Measurements from ENCODE around the gene BRD2. TPM values are rescaled to one million over a fixed set of nuclear protein-coding genes. Genes with fewer than 3 reads are reported as not detected.

The BRD2 gene
- total and polyA plus RNA-seq, 7 experiments from 2014 or later: 33.4 to 391 (median 342) TPM

DNA sequence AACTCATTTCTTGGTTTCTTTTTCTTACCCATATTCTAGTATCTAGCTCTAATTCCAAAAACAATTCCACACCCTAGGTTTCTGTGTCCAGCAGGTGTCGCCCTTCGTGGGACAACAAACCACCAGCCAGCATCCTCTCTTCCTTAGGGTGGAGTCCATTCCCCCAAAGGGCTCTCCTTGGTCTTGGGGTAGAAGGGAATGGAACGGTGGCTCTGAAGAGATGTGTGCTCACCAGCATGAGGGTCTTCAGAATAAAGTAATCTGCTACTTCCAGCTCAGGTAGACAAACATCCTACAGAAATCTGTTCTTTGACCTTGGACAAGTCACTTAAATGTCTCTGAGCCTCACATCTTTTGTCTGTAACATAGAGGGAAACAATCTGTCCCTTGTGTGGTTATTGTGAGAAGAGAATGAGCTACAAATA lies 34.7 kb upstream of the BRD2 start:
- no peak overlapping the region for H3K4me3 ChIP-seq (ENCODE audit: low read length)
- H3K9me3 ChIP-seq (ENCODE audit: control insufficient read depth in 2 of 3, low read length in 3 of 3): no peaks in the 10 kb centered on the region
- H3K36me3 Mint-ChIP-seq: peaks cover 4 to 15% (median 13%) of the 10 kb centered on the region in 5 donors
- intact Hi-C loops (cut with micrococcal nuclease): loop anchor here (1.0 kb wide), 5 partner anchors 14 to 51 kb away; partner anchors contain the start of gene HLA-DMA (in 2 of the 2)
- no peak overlapping the region for H3K27ac ChIP-seq (ENCODE audit: low read depth, low read length)
- no peaks in the 10 kb centered on the region for H3K9me3 Mint-ChIP-seq
- no peaks in the 10 kb centered on the region for H3K4me1 ChIP-seq (ENCODE audit: control insufficient read depth in 2 of 2, insufficient read depth in 2 of 2, low read length in 2 of 2)
- peaks cover 0 to 35% (median 0%) of the 10 kb centered on the region in 5 donors for H3K27me3 Mint-ChIP-seq
- H3K4me3 Mint-ChIP-seq: no peak overlapping the region
- H3K27me3 ChIP-seq (ENCODE audit: control insufficient read depth in 2 of 2, insufficient read depth in 2 of 2, low read length in 2 of 2): no peaks in the 10 kb centered on the region
- ChIA-PET POLR2A (interaction anchor here (0.5 to 14.8 kb wide), 9 partner anchors 10 to 125 kb away, joined by 3 to 614 read pairs (median 5); partner anchors contain the start of genes BRD2 and HLA-DMA), CTCF (interaction anchor here (0.6 to 15.9 kb wide), 35 partner anchors 8 to 338 kb away, joined by 3 to 411 read pairs (median 4); partner anchors contain the start of genes BRD2, HLA-DMA, PSMB8 and PSMB9)
- DNase-seq (peak; percentile 47 to 77 (median 67)), ATAC-seq (peak; percentile 79)
- H3K36me3 ChIP-seq (ENCODE audit: control insufficient read depth in 2 of 3, insufficient read depth in 3 of 3, low read length in 3 of 3): peaks cover 0 to 11% (median 0%) of the 10 kb centered on the region in 3 experiments
- peak overlapping the region in 2 of 9 donors; percentile 32 to 45 for H3K27ac Mint-ChIP-seq
- peaks cover 0 to 24% (median 6%) of the 10 kb centered on the region in 7 donors for H3K4me1 Mint-ChIP-seq

DNA sequence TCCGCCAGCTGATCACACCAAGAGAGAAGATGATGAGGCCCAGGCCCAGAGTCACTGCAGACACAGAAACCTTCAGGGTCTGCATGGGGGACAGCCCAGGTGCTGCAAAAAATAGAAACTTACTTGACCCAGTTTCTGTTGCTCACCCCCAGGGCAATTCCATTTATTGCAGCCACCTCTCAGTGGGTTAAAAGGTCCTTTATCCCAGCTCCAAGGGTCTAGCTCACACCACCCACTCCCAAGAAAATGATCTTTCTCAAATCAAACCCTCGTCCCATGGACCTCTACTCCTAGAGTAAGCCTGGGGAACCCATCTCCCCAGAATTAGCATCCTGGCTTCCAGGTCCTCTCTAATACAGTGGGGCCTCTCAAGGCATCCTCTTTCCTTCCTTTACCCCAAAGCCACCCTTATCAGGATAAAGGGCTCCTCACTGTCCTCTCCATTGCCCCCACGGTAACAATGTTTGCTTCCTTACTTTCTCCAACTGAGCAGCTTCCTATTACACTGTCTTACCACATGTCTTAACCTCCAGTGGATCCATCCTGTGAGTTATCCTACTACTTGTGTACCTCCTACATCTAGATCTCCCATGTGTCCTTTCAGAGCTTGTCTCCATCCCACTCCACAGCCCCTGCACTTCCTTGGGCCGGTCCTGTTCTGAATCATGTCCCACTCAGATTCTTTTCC lies 32.7 kb upstream of the BRD2 start:
- no peak overlapping the region for H3K4me3 ChIP-seq (ENCODE audit: low read length)

DNA sequence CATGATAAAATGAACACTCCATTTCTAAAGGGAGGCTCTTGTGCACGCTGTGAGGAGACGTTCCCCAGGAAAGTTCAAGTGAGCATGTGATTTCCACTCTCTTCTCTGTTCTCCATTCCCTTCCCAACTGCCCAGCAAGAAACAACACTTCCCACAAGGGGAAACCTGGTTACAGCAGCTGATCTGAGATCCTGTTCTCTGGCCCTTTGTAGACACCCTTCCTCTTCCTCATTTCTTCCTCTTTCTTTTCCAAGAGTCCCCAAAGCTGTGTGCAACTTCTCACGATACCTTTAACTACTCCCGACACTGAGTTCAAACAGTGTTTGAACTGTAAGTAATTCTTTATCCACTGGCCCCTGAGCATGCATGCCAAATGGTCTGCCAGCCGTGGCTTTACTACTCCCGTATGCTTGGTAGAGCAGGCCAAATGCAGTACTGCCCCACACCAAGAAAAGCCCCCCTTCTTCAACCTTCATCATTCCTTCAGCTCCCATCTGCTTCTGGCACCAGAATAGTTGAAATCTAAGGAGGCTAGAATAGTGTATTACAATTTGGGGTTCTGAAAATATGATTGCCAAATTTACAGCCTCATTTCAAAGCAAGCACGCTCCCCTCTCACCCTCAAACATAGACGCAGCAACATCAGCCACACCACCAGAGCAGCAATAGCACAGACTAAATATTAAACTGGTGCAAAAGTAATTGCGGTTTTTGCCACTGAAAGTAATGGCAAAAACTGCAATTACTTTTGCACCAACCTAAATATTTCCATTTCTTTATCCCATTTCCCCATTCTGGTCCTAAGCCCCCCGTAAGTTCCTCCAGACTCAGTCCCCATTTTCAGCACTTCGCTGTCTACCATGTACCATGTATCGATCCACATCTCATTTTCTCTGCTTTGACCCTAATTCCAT lies 31.9 kb upstream of the BRD2 start:
- Histone ChIP-seq H3K9me3 (ENCODE audit: control insufficient read depth in 2 of 3, low read length in 3 of 3) (no peaks in the 10 kb centered on the region), H3K36me3 (ENCODE audit: control insufficient read depth in 2 of 3, insufficient read depth in 3 of 3, low read length in 3 of 3) (peaks cover 0 to 11% (median 0%) of the 10 kb centered on the region in 3 experiments), H3K27ac (ENCODE audit: low read depth, low read length) (no peak overlapping the region), H3K27me3 (ENCODE audit: control insufficient read depth in 2 of 2, insufficient read depth in 2 of 2, low read length in 2 of 2) (no peaks in the 10 kb centered on the region), H3K4me3 (ENCODE audit: low read length) (no peak overlapping the region), H3K4me1 (ENCODE audit: control insufficient read depth in 2 of 2, insufficient read depth in 2 of 2, low read length in 2 of 2) (peaks cover 15% of the 10 kb centered on the region in 2 donors)
- Mint-ChIP-seq H3K4me1 (peaks cover 14 to 31% (median 26%) of the 10 kb centered on the region in 7 donors), H3K4me3 (no peak overlapping the region), H3K27me3 (peaks cover 0 to 14% (median 0%) of the 10 kb centered on the region in 5 donors), H3K9me3 (no peaks in the 10 kb centered on the region), H3K36me3 (peaks cover 4 to 16% (median 13%) of the 10 kb centered on the region in 5 donors), H3K27ac (peak overlapping the region in 3 of 9 donors; percentile 1 to 70 (median 55))
- ChIA-PET POLR2A (interaction anchor here (0.7 to 14.8 kb wide), 5 partner anchors 8 to 38 kb away, joined by 3 to 614 read pairs (median 3); partner anchors contain the start of genes BRD2 and HLA-DMA), CTCF (interaction anchor here (1.0 to 15.9 kb wide), 4 partner anchors 9 to 50 kb away, joined by 3 to 411 read pairs (median 80); partner anchors contain the start of gene HLA-DMA)
- intact Hi-C loops (cut with micrococcal nuclease): no loop called here
- DNase-seq (no peak), ATAC-seq (no peak)

More for the DNA sequence above, 32.7 kb upstream of the BRD2 start:
- H3K27ac ChIP-seq (ENCODE audit: low read depth, low read length): no peak overlapping the region
- H3K9me3 Mint-ChIP-seq: no peaks in the 10 kb centered on the region
- H3K36me3 Mint-ChIP-seq: peaks cover 4 to 16% (median 13%) of the 10 kb centered on the region in 5 donors
- DNase-seq: no peak
- ChIA-PET POLR2A (interaction anchor here (0.7 to 14.8 kb wide), 4 partner anchors 9 to 39 kb away, joined by 3 to 614 read pairs (median 3); partner anchors contain the start of genes BRD2 and HLA-DMA), CTCF (interaction anchor here (0.7 to 15.9 kb wide), 7 partner anchors 10 to 51 kb away, joined by 3 to 411 read pairs (median 4); partner anchors contain the start of gene HLA-DMA)
- H3K27me3 ChIP-seq (ENCODE audit: control insufficient read depth in 2 of 2, insufficient read depth in 2 of 2, low read length in 2 of 2): no peaks in the 10 kb centered on the region
- H3K4me3 Mint-ChIP-seq: no peak overlapping the region
- peaks cover 0 to 20% (median 0%) of the 10 kb centered on the region in 5 donors for H3K27me3 Mint-ChIP-seq
- H3K4me1 Mint-ChIP-seq: peaks cover 7 to 27% (median 18%) of the 10 kb centered on the region in 7 donors
- intact Hi-C loops (cut with micrococcal nuclease): loop anchor here in 1 of 2 donors (1.0 kb wide), 1 partner anchor 9 kb away; no protein-coding TSS in a partner anchor
- peaks cover 0 to 11% (median 0%) of the 10 kb centered on the region in 3 experiments for H3K36me3 ChIP-seq (ENCODE audit: control insufficient read depth in 2 of 3, insufficient read depth in 3 of 3, low read length in 3 of 3)
- no peaks in the 10 kb centered on the region for H3K9me3 ChIP-seq (ENCODE audit: control insufficient read depth in 2 of 3, low read length in 3 of 3)
- peak overlapping the region in 1 of 9 donors; percentile 70 for H3K27ac Mint-ChIP-seq
- H3K4me1 ChIP-seq (ENCODE audit: control insufficient read depth in 2 of 2, insufficient read depth in 2 of 2, low read length in 2 of 2): peaks cover 9 to 11% of the 10 kb centered on the region in 2 donors
- no peak for ATAC-seq

DNA sequence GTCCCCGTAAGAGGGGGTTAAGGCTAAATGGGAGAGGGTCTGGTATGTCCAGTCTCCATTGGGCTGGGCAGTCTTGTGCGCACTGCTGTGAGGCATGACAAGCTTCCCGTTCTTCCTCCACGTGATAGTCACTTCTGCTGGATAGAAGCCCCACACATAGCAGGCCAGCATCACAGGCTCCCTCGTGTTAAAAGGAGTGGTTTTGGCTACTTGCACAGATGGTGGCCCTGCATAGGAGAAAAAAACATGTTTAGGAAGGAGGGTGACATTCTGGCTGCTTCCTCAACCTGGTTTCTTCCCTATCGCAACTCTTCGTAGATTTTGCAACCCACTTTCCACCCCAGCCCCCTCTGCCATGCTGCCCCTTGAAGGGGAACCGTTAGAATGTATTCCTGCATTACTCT lies 31.2 kb upstream of the BRD2 start:
- intact Hi-C loops (cut with micrococcal nuclease): no loop called here
- H3K36me3 ChIP-seq (ENCODE audit: control insufficient read depth in 2 of 3, insufficient read depth in 3 of 3, low read length in 3 of 3): peaks cover 0 to 11% (median 0%) of the 10 kb centered on the region in 3 experiments
- no peak overlapping the region for H3K4me3 Mint-ChIP-seq
- peaks cover 21 to 36% (median 34%) of the 10 kb centered on the region in 7 donors for H3K4me1 Mint-ChIP-seq
- peaks cover 4 to 16% (median 13%) of the 10 kb centered on the region in 5 donors for H3K36me3 Mint-ChIP-seq
- H3K4me3 ChIP-seq (ENCODE audit: low read length): no peak overlapping the region
- peak overlapping the region in 1 of 9 donors; percentile 55 for H3K27ac Mint-ChIP-seq
- no peak for DNase-seq
- H3K27me3 ChIP-seq (ENCODE audit: control insufficient read depth in 2 of 2, insufficient read depth in 2 of 2, low read length in 2 of 2): no peaks in the 10 kb centered on the region
- peaks cover 21 to 22% of the 10 kb centered on the region in 2 donors for H3K4me1 ChIP-seq (ENCODE audit: control insufficient read depth in 2 of 2, insufficient read depth in 2 of 2, low read length in 2 of 2)
- H3K27ac ChIP-seq (ENCODE audit: low read depth, low read length): no peak overlapping the region
- ChIA-PET CTCF (interaction anchor here (15.9 kb wide), 1 partner anchor 16 kb away, joined by 411 read pairs; the partner anchor contains the start of gene HLA-DMA), POLR2A (interaction anchor here (2.0 to 14.8 kb wide), 2 partner anchors 16 to 37 kb away, joined by 4 to 614 read pairs; partner anchors contain the start of genes BRD2 and HLA-DMA)
- no peaks in the 10 kb centered on the region for H3K9me3 ChIP-seq (ENCODE audit: control insufficient read depth in 2 of 3, low read length in 3 of 3)
- ATAC-seq: no peak
- H3K27me3 Mint-ChIP-seq: peaks cover 0 to 10% (median 0%) of the 10 kb centered on the region in 5 donors
- H3K9me3 Mint-ChIP-seq: no peaks in the 10 kb centered on the region

DNA sequence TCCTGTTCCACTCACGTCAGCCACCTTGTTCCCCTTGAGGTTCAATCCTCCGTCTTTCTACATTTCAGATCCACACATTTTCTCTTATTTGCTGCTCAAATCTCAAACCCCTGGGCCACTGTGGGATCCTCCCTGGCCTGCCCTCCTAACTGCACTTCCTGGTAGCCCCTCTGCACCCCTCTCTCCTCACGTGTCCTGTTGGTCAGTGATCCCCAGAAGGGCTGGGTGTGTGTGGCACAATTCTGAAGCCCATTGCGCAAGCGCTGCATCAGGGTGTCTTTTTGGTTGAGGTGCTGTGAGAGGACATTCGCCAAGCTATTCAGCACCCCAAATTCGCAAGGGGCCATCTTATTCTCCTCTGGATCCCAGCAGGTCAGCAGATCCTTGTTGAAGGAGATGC lies 29.9 kb upstream of the BRD2 start:
- no peak for ATAC-seq
- peaks cover 4 to 16% (median 13%) of the 10 kb centered on the region in 5 donors for H3K36me3 Mint-ChIP-seq
- Histone ChIP-seq H3K4me1 (ENCODE audit: control insufficient read depth in 2 of 2, insufficient read depth in 2 of 2, low read length in 2 of 2) (peaks cover 33 to 35% of the 10 kb centered on the region in 2 donors), H3K4me3 (ENCODE audit: low read length) (no peak overlapping the region), H3K9me3 (ENCODE audit: control insufficient read depth in 2 of 3, low read length in 3 of 3) (no peaks in the 10 kb centered on the region), H3K27ac (ENCODE audit: low read depth, low read length) (no peak overlapping the region), H3K36me3 (ENCODE audit: control insufficient read depth in 2 of 3, insufficient read depth in 3 of 3, low read length in 3 of 3) (peaks cover 0 to 11% (median 0%) of the 10 kb centered on the region in 3 experiments), H3K27me3 (ENCODE audit: control insufficient read depth in 2 of 2, insufficient read depth in 2 of 2, low read length in 2 of 2) (no peaks in the 10 kb centered on the region)
- DNase-seq: no peak
- peaks cover 33 to 48% (median 44%) of the 10 kb centered on the region in 7 donors for H3K4me1 Mint-ChIP-seq
- ChIA-PET POLR2A (interaction anchor here (1.3 to 14.8 kb wide), 2 partner anchors 15 to 36 kb away, joined by 9 to 614 read pairs; partner anchors contain the start of genes BRD2 and HLA-DMA), CTCF (interaction anchor here (15.9 kb wide), 1 partner anchor 15 kb away, joined by 411 read pairs; the partner anchor contains the start of gene HLA-DMA)
- H3K9me3 Mint-ChIP-seq: no peaks in the 10 kb centered on the region
- peak overlapping the region in 2 of 9 donors; percentile 20 to 23 for H3K27ac Mint-ChIP-seq
- intact Hi-C loops (cut with micrococcal nuclease): no loop called here
- H3K27me3 Mint-ChIP-seq: peaks cover 0 to 7% (median 0%) of the 10 kb centered on the region in 5 donors
- H3K4me3 Mint-ChIP-seq: no peak overlapping the region
